Fibroblast of lung (primary cell): ENCODE results near the gene PTPRCAP. TPM values are rescaled to one million over a fixed set of nuclear protein-coding genes. Genes with fewer than 3 reads are reported as not detected.

Source experiments
- DNase-seq, 2 donors: peaks; one replicate each; pipeline versions ENCODE4 v3.0.0 to v3.0.0-alpha.2; 2010; ENCODE audit warnings: low read depth in 2 of 2
- H2AFZ ChIP-seq: 2 replicates; pipeline ENCODE4 v1.5.1; 2012; ENCODE audit warnings: low read length, control low read depth, inconsistent platforms
- H3K27ac ChIP-seq: 2 replicates; pipeline ENCODE4 v1.5.1; 2011; ENCODE audit warnings: low read length, control low read depth; ENCODE audit not compliant: insufficient read depth
- H3K27me3 ChIP-seq: 2 replicates; pipeline ENCODE4 v1.5.1; 2011; ENCODE audit warnings: mild to moderate bottlenecking, low read length; ENCODE audit not compliant: control insufficient read depth, insufficient read depth
- H3K36me3 ChIP-seq: 2 replicates; pipeline ENCODE4 v1.5.1; 2011; ENCODE audit warnings: low read length; ENCODE audit not compliant: control insufficient read depth, insufficient read depth
- H3K4me1 ChIP-seq: 2 replicates; pipeline ENCODE4 v1.5.1; 2011; ENCODE audit warnings: low read length; ENCODE audit not compliant: control insufficient read depth, insufficient read depth; ENCODE audit errors: extremely low read depth
- H3K4me2 ChIP-seq: 2 replicates; pipeline ENCODE4 v1.5.1; 2011; ENCODE audit warnings: low read length, control low read depth; ENCODE audit not compliant: insufficient read depth; ENCODE audit errors: extremely low read depth
- H3K4me3 ChIP-seq, 4 experiments: fragments of 200-600 bp in 1 of 4; sonication (generic) in 1 of 4; replicated peaks in 1 of 4; 2 replicates each; pipeline ENCODE4 v1.5.1; 2011 to 2016; ENCODE audit warnings: low read length in 4 of 4, low read depth in 3 of 4, mild to moderate bottlenecking in 3 of 4, control low read depth in 2 of 4, inconsistent platforms in 1 of 4, mixed read lengths in 1 of 4; ENCODE audit not compliant: insufficient read depth in 1 of 4; ENCODE audit errors: control extremely low read depth in 1 of 4
- H3K79me2 ChIP-seq: 2 replicates; pipeline ENCODE4 v1.5.1; 2012; ENCODE audit warnings: mild to moderate bottlenecking, low read length, inconsistent platforms; ENCODE audit not compliant: control insufficient read depth, insufficient read depth
- H3K9ac ChIP-seq: 2 replicates; pipeline ENCODE4 v1.5.1; 2011; ENCODE audit warnings: mild to moderate bottlenecking, low read length, control low read depth; ENCODE audit not compliant: insufficient read depth
- H3K9me3 ChIP-seq: 2 replicates; pipeline ENCODE4 v1.5.1; 2012; ENCODE audit warnings: low read depth, low read length; ENCODE audit not compliant: control insufficient read depth, insufficient read depth
- H4K20me1 ChIP-seq: 2 replicates; pipeline ENCODE4 v1.5.1; 2011; ENCODE audit warnings: low read length; ENCODE audit not compliant: control insufficient read depth, insufficient read depth; ENCODE audit errors: extremely low read depth
- CTCF ChIP-seq, 2 donors: IDR thresholded peaks in 1 of 2; conservative IDR thresholded peaks in 1 of 2; 1 replicate in 1 of 2; 2 replicates in 1 of 2; pipeline ENCODE4 v1.5.1; 2011 to 2012; ENCODE audit warnings: low read length in 2 of 2, control low read depth in 1 of 2, inconsistent platforms in 1 of 2, low read depth in 1 of 2, mild to moderate bottlenecking in 1 of 2
- EZH2 ChIP-seq: IDR thresholded peaks from 2 replicates; pipeline ENCODE4 v1.5.1; 2012; ENCODE audit warnings: low read length, control low read depth, mild to moderate bottlenecking; ENCODE audit errors: missing control alignments
- polyA plus RNA-seq, 2 donors: library from polyadenylated mRNA; depleted of rRNA in 1 of 2; stranded (reverse) in 1 of 2; unstranded in 1 of 2; fragments of >200 nt; gene quantifications; 2 replicates each; pipeline ENCODE4 v1.2.1, GENCODE V29; 2011 to 2012; ENCODE audit warnings: missing spikeins in 1 of 2
- total RNA-seq: library from RNA; depleted of rRNA; stranded (reverse); fragments of >200 nt; gene quantifications from 2 replicates; pipeline ENCODE4 v1.2.1, GENCODE V29; 2014

Gene PTPRCAP
- total and polyA plus RNA-seq, 2 donors (not counting 1 experiment from before 2014, with no cell fraction given), result 0.17 TPM; not detected in 1

- Histone ChIP-seq H3K4me3 (no peak overlapping the region), H3K36me3 (no peaks in the 10 kb centered on the region)
- no peak for DNase-seq
Measured at GRCh38 chr11:67448220-67448609, 10.7 kb upstream of the PTPRCAP start.

GRCh38 chr11:67445515-67445914, 8.0 kb upstream of the PTPRCAP start:
- Histone ChIP-seq H3K9ac (no peak overlapping the region), H3K4me1 (peaks cover 3% of the 10 kb centered on the region), H4K20me1 (no peaks in the 10 kb centered on the region), H3K79me2 (peaks cover 11% of the 10 kb centered on the region), H3K36me3 (peaks cover 5% of the 10 kb centered on the region), H2AFZ (no peak overlapping the region), H3K4me3 (no peak overlapping the region), H3K27me3 (no peaks in the 10 kb centered on the region), H3K9me3 (no peaks in the 10 kb centered on the region), H3K27ac (no peak overlapping the region), H3K4me2 (no peak overlapping the region)
- no peak for DNase-seq
- TF ChIP-seq CTCF (conservative IDR thresholded peaks at IDR 0.05 in 1 of 2, IDR thresholded peaks at IDR 0.05 in 1 of 2; ENCODE audit: low read depth in 1 of 2, low read length in 2 of 2), result no peak

More at GRCh38 chr11:67448220-67448609, 10.7 kb upstream of the PTPRCAP start:
- no peak overlapping the region for H3K27ac ChIP-seq
- no peak for TF ChIP-seq CTCF (conservative IDR thresholded peaks at IDR 0.05 in 1 of 2, IDR thresholded peaks at IDR 0.05 in 1 of 2; ENCODE audit: low read depth in 1 of 2, low read length in 2 of 2)
- TF ChIP-seq EZH2, result no peak
- no peaks in the 10 kb centered on the region for H4K20me1 ChIP-seq
- H3K9ac ChIP-seq, result no peak overlapping the region
- no peaks in the 10 kb centered on the region for H3K9me3 ChIP-seq
- no peaks in the 10 kb centered on the region for H3K79me2 ChIP-seq
- no peak overlapping the region for H2AFZ ChIP-seq
- no peaks in the 10 kb centered on the region for H3K27me3 ChIP-seq
- no peak overlapping the region for H3K4me2 ChIP-seq
- H3K4me1 ChIP-seq, result no peaks in the 10 kb centered on the region

- H2AFZ ChIP-seq, result no peak overlapping the region
- H3K9ac ChIP-seq, result peak overlapping the region; percentile 76
- H3K4me2 ChIP-seq, result peak overlapping the region; percentile 90
- peaks cover 11% of the 10 kb centered on the region for H3K79me2 ChIP-seq
- no peak for TF ChIP-seq EZH2
- no peak for TF ChIP-seq CTCF (conservative IDR thresholded peaks at IDR 0.05 in 1 of 2, IDR thresholded peaks at IDR 0.05 in 1 of 2; ENCODE audit: low read depth in 1 of 2, low read length in 2 of 2)
- no peaks in the 10 kb centered on the region for H3K9me3 ChIP-seq
- peaks cover 3% of the 10 kb centered on the region for H3K4me1 ChIP-seq
- no peak for DNase-seq
- peak overlapping the region; percentile 75 to 91 (median 80) for H3K4me3 ChIP-seq
- H4K20me1 ChIP-seq, result no peaks in the 10 kb centered on the region
- H3K27ac ChIP-seq, result peak overlapping the region; percentile 76
- H3K27me3 ChIP-seq, result no peaks in the 10 kb centered on the region
- peaks cover 14% of the 10 kb centered on the region for H3K36me3 ChIP-seq
Measured at GRCh38 chr11:67442504-67443404, 5.3 kb upstream of the PTPRCAP start.
